ENCODE measurements around the gene MICB.
A peak's percentile ranks its signal among the peaks of the same experiment; 100 is the strongest.

Gene MICB

DNA sequence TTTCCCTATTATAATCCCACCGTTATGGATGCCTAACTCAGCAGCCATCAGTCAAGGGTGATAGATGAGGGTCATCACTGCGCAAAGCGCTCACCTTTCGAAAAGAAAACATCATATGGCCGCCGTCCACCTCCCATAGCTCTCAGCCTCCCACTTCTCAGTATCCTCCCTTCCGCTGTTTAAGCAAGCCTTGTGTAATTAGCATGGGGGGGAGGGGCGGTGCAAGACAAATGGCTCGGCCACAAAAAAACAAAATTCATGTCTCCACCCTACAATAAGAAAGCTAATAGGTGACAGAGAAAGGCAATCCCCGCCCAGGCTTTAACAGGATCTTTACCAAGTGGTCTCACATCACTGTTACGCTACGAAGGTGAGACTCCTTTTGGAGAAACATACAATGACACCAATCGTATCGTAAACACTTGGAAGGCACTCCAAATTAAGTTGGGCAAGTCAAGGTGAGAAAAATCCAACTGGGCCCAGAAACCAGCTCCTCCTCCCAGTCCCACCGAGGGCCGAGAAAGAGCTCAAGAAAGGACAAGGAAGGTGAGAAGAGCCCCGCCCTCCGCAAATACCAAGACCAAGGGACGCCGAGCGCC, 43.2 kb downstream of the MICB start:
- DNase-seq (ENCODE audit: low read depth, low spot score), result peak; percentile 68

DNA sequence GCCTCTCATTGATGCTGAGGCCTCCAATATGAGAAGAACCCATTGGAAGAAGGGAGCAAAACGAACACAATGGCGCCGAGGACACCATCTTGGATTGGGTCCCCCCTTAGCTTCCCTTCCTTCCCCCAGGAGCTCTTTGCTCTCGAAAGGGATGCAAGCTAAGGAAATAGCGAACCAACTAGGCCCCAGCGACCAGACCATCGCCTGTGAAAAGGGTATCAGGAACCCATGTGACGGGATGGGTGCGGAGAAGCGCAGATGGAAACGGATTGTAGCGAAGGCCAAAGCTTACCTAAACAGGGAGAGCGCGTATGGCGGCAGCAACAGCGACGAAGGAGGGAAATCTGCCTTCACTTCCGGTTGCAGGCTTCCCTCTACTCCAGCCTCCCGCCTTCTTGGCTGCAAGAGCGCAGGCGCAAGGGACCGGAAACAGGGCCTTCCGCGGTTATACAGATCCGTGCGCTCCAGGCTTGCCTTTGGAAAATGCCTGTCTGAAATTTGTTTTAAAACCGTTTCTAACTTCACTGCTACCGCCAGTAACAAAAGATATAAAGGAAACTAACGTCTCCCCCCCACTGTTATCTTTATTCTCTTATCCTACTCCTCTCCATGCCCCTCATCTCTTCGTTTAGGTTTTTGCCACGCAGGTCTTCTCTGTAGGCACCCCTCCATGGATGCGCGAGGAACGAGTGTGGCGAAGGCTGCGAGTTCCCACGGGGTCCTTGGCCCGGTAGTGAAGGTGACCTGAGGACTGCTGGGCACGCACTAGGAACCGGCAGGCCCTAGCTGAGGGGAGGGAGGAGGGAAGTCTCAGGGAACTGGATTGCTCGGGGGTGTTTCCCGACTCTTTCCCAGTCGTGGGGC, 43.9 kb downstream of the MICB start, which contains the start of gene DDX39B:
Gene DDX39B (minus strand): TSS at position 346 of the 864 bp plus-strand sequence. CDS start 1,471 bp downstream, outside the sequence.
- DNase-seq (ENCODE audit: low read depth, low spot score), result peak; percentile 97

DNA sequence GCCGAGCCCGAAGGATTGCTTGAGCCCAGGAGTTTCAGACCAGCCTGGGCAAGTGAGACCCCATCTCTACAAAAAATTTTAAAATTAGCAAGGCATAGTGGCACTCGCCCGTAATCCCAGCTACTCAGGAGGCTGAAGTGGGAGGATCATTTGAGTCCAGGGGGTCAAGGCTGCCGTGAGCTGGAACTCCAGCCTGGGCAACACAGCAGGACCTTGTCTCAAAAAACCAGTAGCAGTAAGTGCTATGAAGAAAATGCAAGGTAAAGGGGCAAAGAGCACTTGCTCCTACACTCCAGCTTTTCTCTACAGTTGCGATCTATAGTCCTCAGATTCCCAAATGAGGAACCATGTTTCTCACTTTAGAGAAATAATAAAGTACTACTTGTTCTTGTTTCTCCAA, 45.7 kb downstream of the MICB start:
- DNase-seq (ENCODE audit: low read depth, low spot score), result no peak

DNA sequence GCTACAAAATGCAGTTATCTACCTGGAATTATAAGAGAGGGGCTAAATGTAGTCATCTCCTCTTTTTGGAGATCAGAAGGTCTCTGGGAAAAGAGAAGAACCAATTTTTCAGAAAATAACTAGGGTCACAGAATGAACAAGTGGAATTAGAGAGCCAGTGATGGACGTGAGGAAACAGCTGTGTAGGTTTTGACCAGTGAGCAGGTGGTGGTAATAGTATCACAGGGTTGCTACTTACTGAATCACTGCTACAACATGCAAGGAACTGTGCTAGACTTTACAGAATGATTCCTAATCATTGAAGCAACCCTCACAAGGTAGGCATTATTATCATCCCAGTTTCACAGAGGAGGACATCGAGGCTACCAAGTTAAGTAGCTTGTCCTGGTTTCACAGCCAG, 46.7 kb downstream of the MICB start:
- DNase-seq (ENCODE audit: low read depth, low spot score), result no peak

DNA sequence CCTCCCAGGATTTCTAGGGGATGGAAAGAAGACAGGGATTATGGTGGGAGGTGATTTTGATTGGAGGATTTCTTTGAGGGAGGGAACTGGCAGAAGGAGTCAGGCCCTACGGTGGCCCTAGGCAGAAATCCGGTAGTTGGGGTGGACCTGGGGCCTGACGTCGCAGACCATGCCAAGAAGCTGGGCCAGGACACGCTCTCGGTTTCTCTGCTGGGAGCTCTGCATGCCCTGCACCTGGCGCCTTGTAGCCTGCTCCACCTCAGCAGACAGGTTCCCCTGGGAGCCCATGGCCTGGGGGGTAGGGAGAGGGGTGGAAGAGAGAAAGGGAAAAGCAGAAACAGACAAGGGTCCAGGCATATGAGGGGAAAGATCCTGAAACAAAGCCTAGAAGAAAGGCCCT, 47.3 kb downstream of the MICB start:
- DNase-seq (ENCODE audit: low read depth, low spot score), result no peak

DNA sequence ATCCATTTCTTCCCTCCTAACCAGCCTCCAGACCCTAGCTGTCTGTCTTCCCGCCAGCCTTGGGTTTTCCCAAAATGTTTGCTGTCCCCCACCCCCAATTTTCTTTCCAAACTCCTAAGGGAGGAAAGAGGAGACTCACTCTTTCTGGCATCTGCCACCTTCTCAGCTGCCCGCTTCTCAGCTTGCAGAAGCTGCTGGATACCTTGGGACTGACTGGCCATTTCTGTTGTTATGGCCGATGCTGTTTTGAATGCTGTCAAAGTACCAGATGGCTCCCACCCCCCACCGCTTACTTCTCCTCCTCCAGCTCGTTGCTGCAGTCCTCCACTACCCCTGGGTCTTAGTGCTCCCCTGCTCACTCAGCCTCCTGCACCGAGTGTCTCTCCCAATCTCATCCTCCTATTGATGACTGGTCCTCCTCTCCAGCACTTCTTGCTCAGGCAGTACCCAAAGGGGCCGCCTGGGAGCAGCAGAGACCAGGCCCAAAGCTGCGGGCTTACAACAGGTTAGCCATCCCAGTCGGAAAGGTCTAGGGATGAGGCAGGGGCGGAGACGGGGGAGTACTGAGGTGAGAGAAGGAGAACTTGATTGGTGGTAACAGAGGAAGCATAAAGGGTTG, 48.5 kb downstream of the MICB start, which contains the start of gene ATP6V1G2:
Gene ATP6V1G2 (minus strand): TSS at position 270 of the 619 bp plus-strand sequence. CDS start 49 bp downstream, at position 221.
- DNase-seq (ENCODE audit: low read depth, low spot score), result peak; percentile 99

DNA sequence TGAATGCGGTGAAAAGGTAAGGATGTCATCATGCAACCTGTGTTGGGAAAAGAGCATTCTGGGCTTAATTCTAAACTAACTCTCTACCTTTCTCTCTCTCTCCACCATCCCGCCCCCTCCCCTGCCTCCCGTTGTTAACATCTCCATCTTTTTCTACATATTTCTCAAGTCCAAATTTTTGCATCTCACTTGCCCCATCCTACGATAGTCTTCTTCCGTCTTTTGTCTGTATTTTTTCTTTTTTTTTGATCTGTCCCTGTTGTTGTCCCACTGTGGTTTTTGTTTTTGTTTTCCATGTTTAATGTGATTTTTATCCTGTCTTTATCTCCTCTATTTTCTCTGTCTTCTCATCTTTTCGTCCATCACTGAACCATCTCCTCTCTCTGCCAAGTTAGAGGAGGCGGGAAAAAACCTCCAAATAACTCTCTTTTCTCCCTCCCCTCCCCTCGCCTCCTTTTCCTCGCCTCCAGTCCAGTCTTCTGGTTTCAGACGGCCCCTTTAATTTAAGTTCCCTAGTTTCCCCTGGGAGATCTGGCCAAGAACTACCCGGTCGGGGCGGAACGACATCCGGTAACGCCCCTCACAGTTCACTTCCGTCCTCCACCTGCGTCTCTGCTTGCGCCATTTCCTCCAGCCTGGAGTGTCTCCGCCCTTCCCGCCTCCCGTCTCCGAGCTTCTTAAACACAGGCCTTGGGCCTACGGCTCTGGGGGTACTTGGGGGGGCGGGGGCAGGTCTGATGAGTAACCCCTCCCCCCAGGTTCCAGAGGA, 49.2 kb downstream of the MICB start, which contains the start of gene NFKBIL1:
Gene NFKBIL1 (plus strand): TSS at position 651 of the 769 bp plus-strand sequence. CDS start 87 bp downstream, at position 738.
- DNase-seq (ENCODE audit: low read depth, low spot score), result peak; percentile 96

DNA sequence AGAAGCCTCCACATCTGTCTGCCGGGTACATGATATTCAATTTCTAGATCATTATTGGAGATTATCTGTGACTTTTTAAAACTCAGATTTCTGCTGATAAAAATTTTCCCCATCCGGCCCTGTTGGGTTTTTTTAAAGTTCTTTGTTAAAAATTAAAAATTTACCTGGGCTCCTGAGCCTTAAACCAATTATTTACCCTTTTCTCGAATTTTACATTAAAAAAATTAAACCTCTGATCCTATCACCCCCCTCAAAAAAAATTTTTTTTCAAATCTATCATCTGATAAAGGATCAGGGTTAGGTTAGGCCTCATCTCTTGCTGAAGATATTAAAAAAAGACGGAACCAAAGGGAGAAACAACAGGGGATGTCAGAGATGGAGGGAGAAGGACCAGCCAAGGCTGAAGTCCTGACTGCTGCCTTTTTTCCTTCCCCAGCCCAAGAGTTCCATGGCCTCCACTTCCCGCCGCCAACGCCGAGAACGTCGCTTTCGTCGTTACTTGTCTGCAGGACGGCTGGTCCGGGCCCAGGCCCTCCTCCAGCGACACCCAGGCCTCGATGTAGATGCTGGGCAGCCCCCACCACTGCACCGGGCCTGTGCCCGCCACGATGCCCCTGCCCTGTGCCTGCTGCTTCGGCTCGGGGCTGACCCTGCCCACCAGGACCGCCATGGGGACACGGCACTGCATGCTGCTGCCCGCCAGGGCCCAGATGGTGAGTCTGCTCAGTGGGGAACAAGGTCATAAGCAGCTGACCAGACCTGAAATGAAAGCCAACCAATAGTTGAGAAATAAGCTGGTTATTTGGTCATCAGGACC, 50.0 kb downstream of the MICB start:
- DNase-seq (ENCODE audit: low read depth, low spot score), result no peak

DNA sequence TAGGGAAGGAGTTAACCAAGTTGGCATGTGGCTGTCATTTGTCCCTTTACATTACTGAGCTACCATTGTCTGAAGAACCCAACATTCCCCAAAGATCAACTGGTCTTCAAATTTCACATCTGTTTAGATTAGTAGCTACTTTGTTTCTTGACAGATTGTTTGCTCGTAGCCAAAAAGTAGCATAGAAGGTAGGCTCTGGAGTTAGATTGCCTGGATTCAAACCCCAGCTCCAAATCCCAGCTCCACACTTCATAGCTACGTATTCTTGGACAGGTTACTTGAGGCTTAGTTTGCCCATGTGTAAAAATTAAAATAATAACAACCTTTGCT, 50.6 kb downstream of the MICB start:
- DNase-seq (ENCODE audit: low read depth, low spot score), result no peak

DNA sequence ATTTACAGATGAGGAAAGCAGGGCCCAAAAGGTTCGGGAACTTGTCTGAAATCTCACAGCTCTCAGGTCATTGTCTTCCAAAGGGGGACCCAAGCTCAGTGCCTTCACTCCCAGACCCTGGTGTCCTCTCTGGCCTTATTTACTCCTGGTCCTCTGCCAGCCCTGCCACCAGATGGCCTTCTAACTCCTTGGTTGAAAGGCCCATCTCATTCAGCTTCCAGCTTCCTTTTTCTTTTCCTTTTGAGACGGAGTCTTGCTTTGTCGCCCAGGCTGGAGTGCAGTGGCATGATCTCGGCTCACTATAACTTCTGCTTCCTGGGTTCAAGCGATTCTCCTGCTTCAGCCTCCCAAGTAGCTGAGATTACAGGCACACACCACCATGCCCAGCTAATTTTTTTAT, 53.4 kb downstream of the MICB start:
- peak; percentile 79 for DNase-seq (ENCODE audit: low read depth, low spot score)

DNA sequence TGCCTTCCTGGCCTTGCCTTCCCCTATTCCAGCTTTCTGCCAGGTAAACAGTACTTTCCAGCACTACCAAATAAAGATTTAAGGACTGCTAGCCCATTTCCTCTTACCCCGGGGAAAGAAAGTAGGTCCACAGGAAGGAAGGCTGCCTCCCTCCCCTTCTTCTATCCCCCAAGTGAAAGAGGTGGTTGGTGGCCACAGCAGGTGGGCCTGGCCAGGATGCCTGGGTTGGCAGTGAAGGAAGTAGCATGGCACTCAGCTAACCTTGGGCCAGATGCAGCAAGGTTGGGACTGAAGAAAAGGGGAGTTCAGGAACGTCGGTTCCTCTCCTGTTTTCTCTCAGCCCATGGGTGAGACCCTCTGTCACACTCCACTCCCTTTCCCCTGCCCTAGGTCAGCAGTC, 58.4 kb downstream of the MICB start:
- DNase-seq (ENCODE audit: low read depth, low spot score), result no peak

DNA sequence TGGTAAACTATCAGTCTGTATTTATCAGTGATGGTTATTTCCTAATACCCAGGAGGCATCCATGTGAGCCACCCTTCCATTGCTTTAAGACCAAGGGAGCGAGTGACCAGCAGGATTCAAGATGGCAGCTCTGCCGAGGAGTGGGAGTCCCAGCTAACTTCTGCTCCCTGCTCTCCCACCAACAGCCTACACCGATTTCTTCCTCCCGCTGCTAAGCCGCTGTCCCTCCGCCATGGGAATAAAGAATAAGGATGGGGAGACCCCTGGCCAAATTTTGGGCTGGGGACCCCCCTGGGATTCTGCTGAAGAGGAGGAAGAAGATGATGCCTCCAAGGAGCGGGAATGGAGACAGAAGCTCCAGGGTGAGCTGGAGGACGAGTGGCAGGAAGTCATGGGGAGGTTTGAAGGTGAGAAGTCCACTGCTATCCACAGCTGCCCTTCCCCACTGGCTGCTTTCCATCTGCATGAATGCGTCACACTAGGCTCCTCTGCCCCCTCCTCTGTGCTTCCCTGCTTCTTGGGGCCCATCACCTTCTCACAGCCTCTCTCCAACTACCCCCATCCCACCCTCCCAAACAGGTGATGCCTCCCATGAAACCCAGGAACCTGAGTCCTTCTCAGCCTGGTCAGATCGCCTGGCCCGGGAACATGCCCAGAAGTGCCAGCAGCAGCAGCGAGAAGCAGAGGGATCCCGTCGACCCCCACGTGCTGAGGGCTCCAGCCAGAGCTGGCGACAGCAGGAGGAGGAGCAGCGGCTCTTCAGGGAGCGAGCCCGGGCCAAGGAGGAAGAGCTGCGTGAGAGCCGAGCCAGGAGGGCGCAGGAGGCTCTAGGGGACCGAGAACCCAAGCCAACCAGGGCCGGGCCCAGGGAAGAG, 59.7 kb downstream of the MICB start:
- DNase-seq (ENCODE audit: low read depth, low spot score), result no peak

DNA sequence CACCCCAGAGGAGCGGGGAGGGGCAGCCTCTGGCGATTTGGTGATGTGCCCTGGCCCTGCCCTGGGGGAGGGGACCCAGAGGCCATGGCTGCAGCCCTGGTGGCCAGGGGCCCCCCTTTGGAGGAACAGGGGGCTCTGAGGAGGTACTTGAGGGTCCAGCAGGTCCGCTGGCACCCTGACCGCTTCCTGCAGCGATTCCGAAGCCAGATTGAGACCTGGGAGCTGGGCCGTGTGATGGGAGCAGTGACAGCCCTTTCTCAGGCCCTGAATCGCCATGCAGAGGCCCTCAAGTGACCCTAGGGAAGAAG, 60.3 kb downstream of the MICB start:
- no peak for DNase-seq (ENCODE audit: low read depth, low spot score)

DNA sequence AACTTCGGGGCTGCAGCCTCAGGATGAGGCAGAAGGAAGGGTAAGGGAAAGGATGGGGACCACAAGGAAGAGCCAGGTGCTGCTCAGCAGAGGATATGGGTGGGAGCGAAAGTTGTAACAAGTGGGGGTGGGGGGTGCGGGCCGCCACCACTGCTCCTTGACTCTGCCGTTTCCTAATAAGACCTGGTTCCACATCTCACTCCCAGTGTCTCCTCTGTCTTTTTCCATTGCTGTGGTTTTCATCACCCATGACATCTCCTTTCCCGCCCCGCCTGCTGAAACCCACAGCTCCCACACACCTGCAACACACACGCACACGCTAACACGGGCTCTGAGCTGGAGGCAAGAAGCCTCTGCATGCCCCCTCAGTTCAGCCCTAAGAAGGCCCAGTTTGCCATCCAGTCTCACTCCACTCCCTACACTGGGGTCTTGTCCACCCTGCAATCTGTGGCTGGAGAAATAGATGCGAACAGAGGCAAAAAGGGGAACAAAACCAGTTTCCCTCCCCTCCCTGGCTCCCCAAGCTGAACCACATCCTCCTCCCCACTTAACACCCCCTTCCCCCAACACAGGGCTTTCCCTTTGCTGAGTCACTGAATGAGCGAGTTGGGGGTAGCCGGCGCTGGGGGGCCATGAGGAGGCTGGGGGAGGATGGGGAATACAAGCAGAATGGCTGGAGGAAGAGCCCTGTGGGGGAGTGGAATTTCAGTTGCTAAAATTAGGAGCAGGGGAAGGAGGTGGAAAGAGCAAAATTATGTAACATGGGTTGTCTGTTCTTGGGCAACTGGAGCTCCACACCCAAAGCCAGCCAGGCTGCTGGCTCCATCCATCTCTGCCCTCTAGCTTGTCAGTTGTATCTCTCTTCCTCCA, 60.9 kb downstream of the MICB start:
- no peak for DNase-seq (ENCODE audit: low read depth, low spot score)

DNA sequence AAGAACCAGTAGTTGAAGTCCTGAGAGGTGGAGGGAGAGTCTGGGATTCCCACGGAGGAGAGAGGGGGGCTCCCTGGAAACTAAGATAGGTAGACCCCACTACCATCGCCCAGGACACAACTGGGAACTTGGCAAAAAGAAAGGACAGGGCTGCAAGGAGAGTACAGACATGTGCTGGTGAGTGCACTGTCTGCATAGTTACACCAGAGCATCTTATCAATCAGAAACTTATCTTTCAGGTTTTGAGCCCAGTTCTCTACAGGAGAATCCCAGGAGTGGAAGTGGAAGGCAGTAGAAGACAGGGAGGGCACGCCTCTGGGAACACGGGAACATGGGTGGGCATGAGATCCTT, 61.6 kb downstream of the MICB start:
- no peak for DNase-seq (ENCODE audit: low read depth, low spot score)

DNA sequence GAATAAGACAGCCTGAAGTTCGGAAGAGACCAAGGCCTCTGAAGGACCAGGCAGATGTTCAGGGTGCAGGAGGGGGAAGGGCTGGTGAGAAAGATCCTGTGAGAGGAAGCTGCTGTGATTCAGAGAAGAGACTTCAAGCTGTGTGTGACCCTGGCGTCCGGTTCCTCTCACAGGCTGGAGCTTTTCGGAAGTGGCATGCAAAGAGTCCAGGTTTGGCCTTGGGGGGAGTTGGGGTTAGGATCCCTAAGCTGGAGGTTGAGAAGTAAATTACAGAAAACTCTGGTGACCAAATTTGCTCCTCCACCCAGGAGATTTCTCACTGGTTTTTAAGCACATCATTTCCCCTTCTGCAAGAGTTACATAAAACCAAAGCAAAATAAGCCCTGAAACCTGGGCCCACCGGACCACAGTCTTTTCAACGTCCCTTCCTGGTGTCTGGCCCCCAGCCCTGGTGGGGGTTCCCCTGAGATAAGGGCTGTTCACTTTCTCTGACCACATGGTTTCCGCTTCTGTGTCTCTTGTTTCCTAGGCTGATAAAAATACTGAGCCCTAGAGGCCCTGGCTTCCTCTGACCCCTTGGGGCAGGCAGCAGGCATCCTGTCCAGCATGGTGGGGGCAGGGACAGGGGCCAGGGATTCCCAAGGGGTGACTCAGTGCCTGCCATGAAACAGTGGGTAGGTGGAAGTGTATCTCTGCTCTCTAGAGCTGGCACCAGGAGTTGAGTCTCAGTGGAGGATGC, 62.2 kb downstream of the MICB start:
- peak; percentile 67 for DNase-seq (ENCODE audit: low read depth, low spot score)

DNA sequence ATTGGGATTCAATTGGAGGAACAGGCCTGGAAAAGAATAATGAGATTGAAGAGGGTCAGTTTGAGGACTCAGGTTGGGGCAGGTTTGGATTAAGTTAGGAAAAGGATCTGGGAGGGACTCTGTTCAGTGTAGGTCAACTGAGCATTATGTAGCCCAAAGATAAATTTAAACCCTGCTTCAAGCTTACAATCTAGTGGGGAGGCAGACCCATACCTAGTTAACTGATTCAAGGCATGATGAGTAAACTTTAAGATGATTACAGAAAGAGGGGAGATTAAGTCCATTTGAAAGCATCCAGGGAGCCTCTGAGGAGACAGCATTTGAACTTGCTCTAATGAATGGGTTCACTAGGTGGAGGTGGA, 62.7 kb downstream of the MICB start:
- DNase-seq (ENCODE audit: low read depth, low spot score), result no peak

Data from ELF-1 (cell line).